ENCODE measurements around the gene NOD1.
A peak's percentile ranks its signal among the peaks of the same experiment; 100 is the strongest.
"Not testable (repeated sequence)": the region's sequence is repeated elsewhere in the genome, so short reads cannot be mapped to it uniquely, and the experiment has no call there.

NOD1 gene

GRCh38 chr7:30478349-30479201, at the start of gene NOD1:
NOD1 (minus strand) TSS chr7:30478784; CDS start chr7:30456921, 21,863 bp downstream.
- in situ Hi-C loops (cut with MboI; ENCODE audit: low pct_unique_long_range_greater_than_20kb, low sequenced_read_pairs): no loop called here
- peak; percentile 84 for DNase-seq

DNA sequence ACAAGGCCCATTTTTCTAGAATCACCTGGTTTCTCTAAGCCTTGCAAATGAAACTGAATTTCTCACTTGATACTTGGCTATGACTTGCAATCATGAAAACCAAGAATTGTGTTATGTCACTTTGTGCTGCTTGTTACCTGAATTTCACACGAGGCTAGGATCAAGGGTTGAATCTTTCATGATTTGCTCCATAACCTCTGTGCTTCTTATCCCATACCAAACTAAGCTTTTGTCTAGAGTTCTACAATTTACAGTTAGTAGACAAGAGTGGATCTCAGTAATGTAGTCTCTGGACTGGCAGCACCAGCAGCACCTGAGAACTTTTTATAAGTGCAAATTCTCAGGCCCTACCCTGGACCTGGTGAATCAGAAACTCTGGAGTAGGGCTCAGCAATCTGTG, 48.7 kb upstream of the NOD1 start:
- DNase-seq; in situ Hi-C loops (cut with MboI; ENCODE audit: low pct_unique_long_range_greater_than_20kb, low sequenced_read_pairs): not testable (repeated sequence)

GRCh38 chr7:30526163-30526562, 47.6 kb upstream of the NOD1 start:
- DNase-seq: no peak
- in situ Hi-C loops (cut with MboI; ENCODE audit: low pct_unique_long_range_greater_than_20kb, low sequenced_read_pairs): no loop called here

DNA sequence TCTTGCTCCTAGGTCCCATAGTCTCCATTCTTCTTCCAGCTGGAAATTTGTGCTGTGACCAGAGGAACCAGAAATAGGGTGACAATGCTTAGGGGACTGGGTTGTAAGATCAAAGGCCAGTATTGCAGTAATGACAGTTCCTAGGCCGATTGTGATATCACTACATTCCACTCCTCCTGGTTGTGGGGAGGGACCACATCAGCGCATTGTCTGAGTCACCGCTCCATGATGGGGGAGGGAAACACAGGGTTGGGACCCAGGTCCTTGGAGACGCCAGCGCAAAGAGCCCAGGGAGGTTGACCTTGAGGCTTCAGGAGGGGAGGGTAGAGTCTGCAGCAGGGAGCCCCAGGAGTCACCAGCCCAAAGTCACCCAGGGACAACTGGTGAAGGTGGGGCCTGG, 46.8 kb upstream of the NOD1 start:
- in situ Hi-C loops (cut with MboI; ENCODE audit: low pct_unique_long_range_greater_than_20kb, low sequenced_read_pairs): no loop called here
- no peak for DNase-seq

GRCh38 chr7:30524545-30524944, 46.0 kb upstream of the NOD1 start:
- DNase-seq: no peak

DNA sequence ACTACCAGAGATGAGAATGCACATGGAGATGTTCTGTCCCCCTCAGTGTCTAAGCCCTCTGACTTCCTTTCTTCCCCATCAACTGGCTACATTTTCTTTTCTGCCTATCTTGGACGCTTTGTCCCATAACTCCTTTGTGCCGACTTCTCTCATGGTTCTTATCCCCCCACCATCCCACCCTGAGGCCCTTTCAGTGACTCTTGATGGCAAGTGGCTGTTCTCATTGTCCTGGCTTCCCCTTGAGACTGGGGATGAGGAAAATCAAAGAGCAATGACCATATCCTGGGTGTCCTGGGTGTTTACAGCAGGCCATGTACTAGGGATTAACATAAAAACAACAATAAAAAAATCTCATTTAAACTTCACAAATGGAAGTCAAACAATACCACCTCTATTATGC, 44.9 kb upstream of the NOD1 start:
- no peak for DNase-seq
- in situ Hi-C loops (cut with MboI; ENCODE audit: low pct_unique_long_range_greater_than_20kb, low sequenced_read_pairs): no loop called here

More at GRCh38 chr7:30524545-30524944, 46.0 kb upstream of the NOD1 start:
- in situ Hi-C loops (cut with MboI; ENCODE audit: low pct_unique_long_range_greater_than_20kb, low sequenced_read_pairs): no loop called here

DNA sequence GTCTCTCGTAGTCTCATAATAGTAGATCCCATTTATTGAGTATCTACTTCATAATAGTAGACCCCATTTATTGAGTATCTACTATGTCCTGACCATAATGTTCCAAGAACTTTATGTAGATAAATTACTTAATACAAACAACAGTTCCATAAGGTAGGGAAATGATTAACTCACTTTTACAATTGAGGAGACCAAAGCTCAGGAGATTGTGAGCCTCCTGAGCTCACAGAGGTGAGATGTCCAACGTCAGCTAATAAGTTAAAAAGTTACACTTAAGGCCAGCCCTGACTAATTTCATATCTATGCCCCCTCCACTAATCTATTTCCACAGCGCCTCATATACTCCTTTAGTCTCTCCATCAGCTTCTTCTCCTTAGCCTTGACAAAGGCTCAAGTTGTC, 43.6 kb upstream of the NOD1 start:
- DNase-seq: no peak
- in situ Hi-C loops (cut with MboI; ENCODE audit: low pct_unique_long_range_greater_than_20kb, low sequenced_read_pairs): no loop called here

GRCh38 chr7:30521532-30521931, 42.9 kb upstream of the NOD1 start:
- in situ Hi-C loops (cut with MboI; ENCODE audit: low pct_unique_long_range_greater_than_20kb, low sequenced_read_pairs): no loop called here
- DNase-seq: no peak

DNA sequence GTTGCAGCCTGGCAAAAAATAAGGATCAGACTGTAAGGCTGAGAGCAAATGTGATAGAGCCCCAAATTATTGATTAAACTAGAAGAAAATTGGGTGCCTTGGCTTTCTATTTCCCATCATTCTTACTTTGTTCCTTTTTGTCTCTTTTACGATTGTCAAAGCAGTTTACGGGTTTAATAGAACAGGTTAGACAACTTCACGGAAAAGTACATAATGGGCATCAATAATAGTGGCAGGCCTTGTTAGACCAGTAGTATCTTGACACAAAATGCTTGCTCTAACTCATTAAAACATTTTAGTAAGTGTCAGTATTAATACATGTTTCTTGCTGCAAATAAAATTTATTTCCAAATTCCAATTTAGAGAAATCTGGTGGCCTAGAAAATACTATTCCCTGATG, 40.5 kb upstream of the NOD1 start:
- no peak for DNase-seq
- in situ Hi-C loops (cut with MboI; ENCODE audit: low pct_unique_long_range_greater_than_20kb, low sequenced_read_pairs): no loop called here

DNA sequence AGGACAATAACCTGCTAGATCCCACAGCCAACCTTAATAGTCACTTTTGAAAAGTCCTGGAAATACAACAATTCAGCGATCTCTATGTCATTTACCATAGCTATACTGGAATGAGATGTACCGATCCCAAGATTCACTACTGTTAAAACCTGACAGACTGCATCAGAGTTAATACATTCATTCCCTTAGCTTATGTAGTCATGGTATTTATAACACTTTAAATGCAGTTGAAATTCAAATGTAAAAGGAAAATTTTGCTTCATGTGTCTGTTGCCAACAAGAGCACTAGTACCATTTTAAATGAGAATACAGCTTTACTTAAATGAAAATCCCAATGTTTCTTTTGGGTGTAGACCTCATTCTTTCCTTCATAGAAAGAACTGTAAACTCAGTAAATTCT, 37.2 kb upstream of the NOD1 start:
- no peak for DNase-seq
- in situ Hi-C loops (cut with MboI; ENCODE audit: low pct_unique_long_range_greater_than_20kb, low sequenced_read_pairs): no loop called here

DNA sequence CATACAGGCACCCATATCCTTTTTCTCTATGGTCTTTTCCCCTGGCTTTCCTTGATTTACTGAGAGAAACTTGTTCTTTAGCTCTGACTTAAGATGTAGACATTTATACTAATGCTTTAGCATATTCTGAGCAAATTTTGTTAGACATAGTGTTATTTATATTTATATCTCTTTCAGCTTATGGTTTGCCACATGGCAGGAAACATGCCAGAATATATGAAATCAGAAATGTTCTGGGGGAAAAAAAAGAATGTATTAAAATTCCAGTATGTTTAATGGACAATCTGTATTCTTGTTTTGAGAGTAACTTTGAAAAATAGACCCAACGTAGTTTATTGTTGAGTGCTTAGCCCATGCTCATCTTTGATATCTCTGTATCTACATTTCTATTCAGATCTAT, 36.2 kb upstream of the NOD1 start:
- in situ Hi-C loops (cut with MboI; ENCODE audit: low pct_unique_long_range_greater_than_20kb, low sequenced_read_pairs): no loop called here
- DNase-seq: no peak

- DNase-seq: no peak
- in situ Hi-C loops (cut with MboI; ENCODE audit: low pct_unique_long_range_greater_than_20kb, low sequenced_read_pairs): no loop called here
These were observed 35.6 kb upstream of the NOD1 start for GRCh38 chr7:30514177-30514576.

DNA sequence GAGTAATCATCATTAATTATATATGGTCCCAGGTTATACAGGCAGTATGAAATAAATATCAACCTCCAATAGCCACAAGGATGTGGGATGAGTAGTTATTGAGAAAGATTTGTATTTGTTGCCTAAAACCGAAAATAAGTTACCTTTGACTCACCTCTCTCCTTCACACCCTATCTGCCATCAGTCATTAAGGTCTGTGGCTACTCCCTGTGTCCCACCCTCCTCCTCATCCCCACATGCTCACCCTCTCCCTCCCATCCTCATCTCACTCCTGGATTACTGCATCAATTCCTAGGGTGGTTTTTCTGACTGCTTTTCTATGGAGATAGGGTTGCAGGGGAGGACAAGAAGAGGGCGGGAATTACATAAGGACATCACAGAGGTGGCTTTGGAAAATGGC, 35.2 kb upstream of the NOD1 start:
- no peak for DNase-seq
- in situ Hi-C loops (cut with MboI; ENCODE audit: low pct_unique_long_range_greater_than_20kb, low sequenced_read_pairs): no loop called here

- in situ Hi-C loops (cut with MboI; ENCODE audit: low pct_unique_long_range_greater_than_20kb, low sequenced_read_pairs): no loop called here
- no peak for DNase-seq
These were observed 33.5 kb upstream of the NOD1 start for GRCh38 chr7:30511973-30512662.

GRCh38 chr7:30511494-30511893, 32.9 kb upstream of the NOD1 start:
- in situ Hi-C loops (cut with MboI; ENCODE audit: low pct_unique_long_range_greater_than_20kb, low sequenced_read_pairs): no loop called here
- no peak for DNase-seq

- in situ Hi-C loops (cut with MboI; ENCODE audit: low pct_unique_long_range_greater_than_20kb, low sequenced_read_pairs): no loop called here
- DNase-seq: peak; percentile 39
These were observed 31.8 kb upstream of the NOD1 start for GRCh38 chr7:30510124-30511075.

GRCh38 chr7:30509171-30509857, 30.7 kb upstream of the NOD1 start:
- in situ Hi-C loops (cut with MboI; ENCODE audit: low pct_unique_long_range_greater_than_20kb, low sequenced_read_pairs); DNase-seq: not testable (repeated sequence)

GRCh38 chr7:30507346-30507900, 28.8 kb upstream of the NOD1 start:
- in situ Hi-C loops (cut with MboI; ENCODE audit: low pct_unique_long_range_greater_than_20kb, low sequenced_read_pairs); DNase-seq: not testable (repeated sequence)

All from KBM-7 (cell line).